ENCODE measurements around the gene ZNF100. TPM values are rescaled to one million over a fixed set of nuclear protein-coding genes. Genes with fewer than 3 reads are reported as not detected.

ZNF100 gene
- total RNA-seq = 10 to 100 TPM; 18.3 to 21.0 TPM

DNA sequence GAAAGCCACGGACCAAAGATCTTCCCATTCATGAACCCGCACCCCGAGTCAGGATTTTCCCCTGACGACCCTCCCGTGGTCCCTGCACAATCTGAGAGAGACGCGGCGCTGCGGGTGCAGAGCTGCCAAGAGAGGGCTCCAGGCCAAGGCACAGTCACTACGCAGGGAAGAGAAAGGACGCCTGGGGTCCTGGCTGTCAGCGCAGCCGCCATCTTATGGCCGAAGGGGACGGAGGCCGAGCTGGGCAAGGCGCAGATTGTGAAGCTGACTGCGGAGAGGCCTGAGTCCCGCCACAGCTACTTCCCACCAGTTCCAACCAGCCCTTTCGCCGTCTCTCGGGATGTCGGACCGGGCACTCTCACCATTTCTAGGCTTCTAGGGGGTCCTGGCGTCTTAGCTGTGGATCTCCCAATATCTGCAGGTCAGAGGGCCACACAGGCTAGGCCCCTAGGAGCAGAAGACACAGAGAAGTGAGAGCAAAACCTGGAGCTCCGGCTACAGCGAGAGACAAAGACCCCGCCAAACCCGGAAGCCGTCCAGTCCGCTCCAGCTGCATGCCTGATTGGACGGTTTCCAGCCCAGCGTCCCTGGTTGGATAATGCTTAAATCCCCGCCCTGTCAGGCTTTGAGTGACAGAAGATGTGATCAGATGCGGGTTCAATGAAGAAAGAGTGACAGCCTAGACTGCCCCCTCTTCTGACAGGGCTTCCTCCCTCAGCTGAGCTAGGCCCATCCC lies at the start of gene ZNF100:
Gene ZNF100 (minus strand): TSS at position 515 of the 736 bp plus-strand sequence. CDS start 150 bp downstream, at position 365.

Other genes starting within 250 kb of the ZNF100 start
- gene ZNF43, start 68.6 kb upstream of the ZNF100 start, total RNA-seq = 10 to 100 TPM; 24.0 to 26.4 TPM
- under 1 TPM; 0.51 to 0.58 TPM for gene ZNF208, start 243.4 kb upstream of the ZNF100 start, total RNA-seq